Lower leg skin (tissue), 4 donors: ENCODE data around the gene CTNND1. TPM values are rescaled to one million over a fixed set of nuclear protein-coding genes. Genes with fewer than 3 reads are reported as not detected.

Experiments used
- DNase-seq, 2 donors: peaks; one replicate each; pipeline ENCODE4 v3.0.0-alpha.2; 2019; ENCODE audit warnings: low spot score in 2 of 2
- H3K4me3 ChIP-seq: fragments of 200-600 bp; sonication (generic); 2 replicates; pipeline ENCODE4 v1.5.1; 2017; ENCODE audit warnings: mild to moderate bottlenecking, low read depth; ENCODE audit not compliant: poor library complexity, severe bottlenecking
- CTCF ChIP-seq, 3 donors: fragments of 450-650 bp; IDR thresholded peaks; one replicate each; pipeline ENCODE4 v1.5.1; 2016; ENCODE audit warnings: antibody characterized with exemption in 3 of 3, mild to moderate bottlenecking in 3 of 3, moderate library complexity in 2 of 3
- POLR2A ChIP-seq, 2 donors: fragments of 450-650 bp; IDR thresholded peaks; one replicate each; pipeline ENCODE4 v1.6.1; 2016 to 2017; ENCODE audit warnings: antibody characterized with exemption in 2 of 2, mild to moderate bottlenecking in 1 of 2, moderate library complexity in 1 of 2
- WGBS, 2 donors: methylation state at CpG; one replicate each; pipeline ENCODE4 v1.1.5; 2018; 5-methylcytosine and 5-hydroxymethylcytosine counted together
- intact Hi-C: fragments of 100-400 bp; cut with DNase I; formaldehyde crosslinking; loops from one replicate; pipeline ENCODE4 v1.15.0; 2023; ENCODE audit warnings: low total_unique reads
- total RNA-seq, 4 donors: library from RNA; depleted of rRNA; stranded (reverse); fragments of >200 nt; gene quantifications; one replicate each; pipeline ENCODE4 v1.1.0, GENCODE V29; 2016

The CTNND1 gene
- total RNA-seq, 4 donors from 2014 or later = 186 to 243 (median 197) TPM

DNA sequence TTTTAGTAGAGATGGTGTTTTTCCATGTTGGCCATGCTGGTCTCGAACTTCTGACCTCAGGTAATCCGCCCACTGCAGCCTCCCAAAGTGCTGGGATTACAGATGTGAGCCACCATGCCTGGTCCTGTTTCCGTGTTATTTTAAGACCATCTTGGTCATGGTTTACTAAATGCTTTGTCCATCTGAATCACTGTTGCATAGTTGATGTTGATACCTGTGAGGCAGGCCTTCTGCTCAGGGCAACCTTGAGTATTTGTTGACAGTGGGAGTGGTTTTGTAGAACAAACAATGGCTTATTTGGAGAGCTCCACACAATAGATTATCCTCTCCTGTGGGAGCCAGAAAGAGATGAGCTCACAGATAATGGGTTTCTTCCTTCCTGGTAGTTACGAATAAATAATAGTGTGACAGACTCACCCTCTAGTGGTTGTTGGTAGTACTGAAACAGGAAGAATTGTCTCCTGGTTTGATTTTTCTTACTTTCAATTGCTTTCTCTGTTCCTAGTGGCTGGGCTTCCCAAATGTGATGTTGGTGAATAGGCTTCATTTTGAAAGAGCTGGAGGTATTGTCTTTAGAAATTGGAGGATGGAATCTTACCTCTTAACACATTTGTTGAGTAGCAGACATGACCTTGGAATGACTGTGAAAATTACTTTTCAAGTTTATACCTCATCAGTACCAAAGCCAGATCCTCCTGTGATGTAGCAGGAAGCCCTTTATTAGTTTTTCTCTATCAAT lies 39.0 kb downstream of the CTNND1 start:
- WGBS, 2 donors = 48 to 52% methylated on average over 4 of the region's 4 CpGs
- DNase-seq = peak in 1 of 2 donors; percentile 28
- TF ChIP-seq CTCF (IDR thresholded peaks at IDR 0.05) = peak in 1 of 3 donors; percentile 68
- TF ChIP-seq POLR2A (IDR thresholded peaks at IDR 0.05) = no peak
- H3K4me3 ChIP-seq = no peak overlapping the region
- intact Hi-C loops = no loop called here

- no peak for DNase-seq
- intact Hi-C loops = no loop called here
- H3K4me3 ChIP-seq = no peak overlapping the region
- no peak for TF ChIP-seq CTCF (IDR thresholded peaks at IDR 0.05)
- no peak for TF ChIP-seq POLR2A (IDR thresholded peaks at IDR 0.05)
Measured at GRCh38 chr11:57801183-57801485, 39.5 kb downstream of the CTNND1 start.

DNA sequence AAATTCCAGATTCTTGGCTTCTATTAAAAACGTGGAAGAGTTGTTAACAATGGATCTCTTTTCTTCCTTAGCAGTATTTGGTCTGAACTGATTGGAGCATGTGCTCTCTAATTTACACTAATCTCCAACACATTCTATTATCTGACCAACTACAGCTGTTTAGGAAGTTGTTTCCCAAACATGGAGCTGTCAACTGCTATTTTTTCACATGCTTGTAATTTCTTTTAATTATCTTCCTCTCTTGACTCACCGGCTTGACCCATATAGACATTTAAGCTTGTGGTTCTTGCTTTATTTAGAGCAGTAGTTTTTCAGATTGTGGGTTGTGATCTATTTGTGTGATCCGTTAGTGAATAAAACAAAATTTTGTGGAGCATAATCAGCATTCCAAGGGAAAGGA lies 40.8 kb downstream of the CTNND1 start:
- TF ChIP-seq POLR2A (IDR thresholded peaks at IDR 0.05) = no peak
- H3K4me3 ChIP-seq = no peak overlapping the region
- WGBS, 2 donors = 66 to 72% methylated on average over 3 of the region's 3 CpGs
- intact Hi-C loops = no loop called here
- no peak for DNase-seq

GRCh38 chr11:57804466-57804865 lies 42.9 kb downstream of the CTNND1 start:
- no peak for TF ChIP-seq CTCF (IDR thresholded peaks at IDR 0.05)
- no peak for TF ChIP-seq POLR2A (IDR thresholded peaks at IDR 0.05)
- intact Hi-C loops = no loop called here
- DNase-seq = no peak
- WGBS, 2 donors = 92 to 94% methylated on average over 3 of the region's 3 CpGs
- no peak overlapping the region for H3K4me3 ChIP-seq

DNA sequence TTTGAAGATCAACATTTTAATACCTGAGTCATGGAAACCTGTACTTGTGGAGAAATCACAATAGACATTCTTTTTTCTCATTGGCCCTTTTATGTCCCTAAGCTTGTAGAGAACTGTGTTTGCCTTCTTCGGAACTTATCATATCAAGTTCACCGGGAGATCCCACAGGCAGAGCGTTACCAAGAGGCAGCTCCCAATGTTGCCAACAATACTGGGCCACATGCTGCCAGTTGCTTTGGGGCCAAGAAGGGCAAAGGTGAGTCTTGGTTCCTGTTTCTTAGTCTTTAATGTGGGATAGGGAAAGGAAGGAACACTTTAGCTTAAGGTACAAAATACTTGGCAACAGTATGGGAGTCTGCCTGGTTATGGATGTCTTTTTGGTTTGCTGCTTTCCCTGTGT lies 44.2 kb downstream of the CTNND1 start:
- no peak overlapping the region for H3K4me3 ChIP-seq
- intact Hi-C loops = no loop called here
- TF ChIP-seq CTCF (IDR thresholded peaks at IDR 0.05) (no peak), POLR2A (IDR thresholded peaks at IDR 0.05) (no peak)
- peak in 1 of 2 donors; percentile 21 for DNase-seq
- 56 to 76% methylated on average over 3 of the region's 3 CpGs for WGBS, 2 donors

GRCh38 chr11:57812634-57813033 lies 51.0 kb downstream of the CTNND1 start:
- no peak overlapping the region for H3K4me3 ChIP-seq
- intact Hi-C loops = loop anchor here (10.0 kb wide), 1 partner anchor 242 kb away; no protein-coding TSS in a partner anchor
- TF ChIP-seq CTCF (IDR thresholded peaks at IDR 0.05) (no peak), POLR2A (IDR thresholded peaks at IDR 0.05) (no peak)
- DNase-seq = no peak
- WGBS, 2 donors = 89 to 91% methylated on average over 6 of the region's 6 CpGs
